Parathyroid adenoma (tissue), 2 donors: ENCODE data around the gene GOLGA6L10.
"Not testable (repeated sequence)": the region's sequence is repeated elsewhere in the genome, so short reads cannot be mapped to it uniquely, and the experiment has no call there.

Experiments used
- H2AFZ ChIP-seq: fragments of 300-600 bp; sonication (generic); one replicate; pipeline ENCODE4 v1.7.0; 2017; ENCODE audit warnings: antibody characterized with exemption, mild to moderate bottlenecking
- H3K27ac ChIP-seq: fragments of 300-600 bp; sonication (generic); one replicate; pipeline ENCODE4 v1.7.0; 2017
- H3K27me3 ChIP-seq: fragments of 300-600 bp; sonication (generic); one replicate; pipeline ENCODE4 v1.7.0; 2017; ENCODE audit warnings: low read length; ENCODE audit not compliant: control insufficient read depth, insufficient read depth
- H3K36me3 ChIP-seq: fragments of 300-600 bp; sonication (generic); one replicate; pipeline ENCODE4 v1.7.0; 2017; ENCODE audit warnings: low read length; ENCODE audit not compliant: control insufficient read depth, insufficient read depth
- H3K4me1 ChIP-seq: fragments of 300-600 bp; sonication (generic); one replicate; pipeline ENCODE4 v1.7.0; 2017; ENCODE audit warnings: control low read depth
- H3K4me2 ChIP-seq: fragments of 300-600 bp; sonication (generic); one replicate; pipeline ENCODE4 v1.7.0; 2017; ENCODE audit warnings: low read length
- H3K4me3 ChIP-seq: fragments of 300-600 bp; sonication (generic); one replicate; pipeline ENCODE4 v1.7.0; 2017; ENCODE audit warnings: low read depth, low read length
- H3K79me2 ChIP-seq: fragments of 300-600 bp; sonication (generic); one replicate; pipeline ENCODE4 v1.7.0; 2017; ENCODE audit warnings: control low read depth
- H3K9ac ChIP-seq: fragments of 300-600 bp; sonication (generic); one replicate; pipeline ENCODE4 v1.7.0; 2017; ENCODE audit warnings: mild to moderate bottlenecking
- H3K9me3 ChIP-seq: fragments of 300-600 bp; sonication (generic); one replicate; pipeline ENCODE4 v1.7.0; 2017; ENCODE audit warnings: low read length; ENCODE audit not compliant: control insufficient read depth
- CTCF ChIP-seq: fragments of 300-600 bp; sonication (generic); IDR thresholded peaks from one replicate; pipeline ENCODE4 v1.7.0; 2017; ENCODE audit warnings: antibody characterized with exemption, mild to moderate bottlenecking
- donor health status: primary hyperparathyroidism.

Gene GOLGA6L10

GRCh38 chr15:82349375-82349774 is at the start of gene GOLGA6L10:
GOLGA6L10 (minus strand) TSS chr15:82349475; CDS start chr15:82349375, 100 bp downstream.
- H3K4me2 ChIP-seq, H3K9me3 ChIP-seq, H2AFZ ChIP-seq: not testable (repeated sequence)

GRCh38 chr15:82398785-82399184 is 49.5 kb upstream of the GOLGA6L10 start:
- Histone ChIP-seq H3K9me3 (no peaks in the 10 kb centered on the region), H3K4me3 (no peak overlapping the region), H3K27me3 (no peaks in the 10 kb centered on the region), H3K4me1 (no peaks in the 10 kb centered on the region), H3K9ac (no peak overlapping the region), H3K4me2 (no peak overlapping the region), H3K36me3 (no peaks in the 10 kb centered on the region), H3K27ac (no peak overlapping the region), H2AFZ (no peak overlapping the region), H3K79me2 (no peaks in the 10 kb centered on the region)
- TF ChIP-seq CTCF = no peak

More at GRCh38 chr15:82349375-82349774, at the start of gene GOLGA6L10:
- H3K79me2 ChIP-seq, H3K4me3 ChIP-seq, H3K27me3 ChIP-seq, H3K4me1 ChIP-seq, H3K9ac ChIP-seq, H3K27ac ChIP-seq, H3K36me3 ChIP-seq: not testable (repeated sequence)

GRCh38 chr15:82397817-82398216 is 48.5 kb upstream of the GOLGA6L10 start:
- H3K9ac ChIP-seq = no peak overlapping the region
- H3K4me1 ChIP-seq = no peaks in the 10 kb centered on the region
- no peaks in the 10 kb centered on the region for H3K36me3 ChIP-seq
- TF ChIP-seq CTCF = no peak
- no peak overlapping the region for H3K4me3 ChIP-seq
- no peak overlapping the region for H3K27ac ChIP-seq
- no peaks in the 10 kb centered on the region for H3K9me3 ChIP-seq
- no peaks in the 10 kb centered on the region for H3K79me2 ChIP-seq
- no peak overlapping the region for H2AFZ ChIP-seq
- no peaks in the 10 kb centered on the region for H3K27me3 ChIP-seq
- no peak overlapping the region for H3K4me2 ChIP-seq

GRCh38 chr15:82395788-82396187 is 46.5 kb upstream of the GOLGA6L10 start:
- not testable (repeated sequence) for H3K27me3 ChIP-seq, H3K27ac ChIP-seq, H3K79me2 ChIP-seq, H3K4me3 ChIP-seq, H3K4me2 ChIP-seq, H2AFZ ChIP-seq, H3K9ac ChIP-seq, H3K36me3 ChIP-seq, H3K4me1 ChIP-seq, H3K9me3 ChIP-seq

- Histone ChIP-seq H2AFZ (no peak overlapping the region), H3K9me3 (no peaks in the 10 kb centered on the region), H3K4me3 (no peak overlapping the region), H3K4me2 (no peak overlapping the region), H3K4me1 (no peaks in the 10 kb centered on the region), H3K36me3 (no peaks in the 10 kb centered on the region), H3K27ac (no peak overlapping the region), H3K9ac (no peak overlapping the region), H3K79me2 (no peaks in the 10 kb centered on the region), H3K27me3 (no peaks in the 10 kb centered on the region)
- no peak for TF ChIP-seq CTCF
Observed at GRCh38 chr15:82393671-82394070, 44.4 kb upstream of the GOLGA6L10 start.

GRCh38 chr15:82392077-82392476 is 42.8 kb upstream of the GOLGA6L10 start:
- not testable (repeated sequence) for H3K27me3 ChIP-seq, H3K9me3 ChIP-seq, H3K9ac ChIP-seq, H3K4me3 ChIP-seq, H2AFZ ChIP-seq, H3K4me2 ChIP-seq, H3K4me1 ChIP-seq, H3K36me3 ChIP-seq, H3K27ac ChIP-seq, H3K79me2 ChIP-seq

GRCh38 chr15:82390152-82390551 is 40.9 kb upstream of the GOLGA6L10 start:
- H3K27me3 ChIP-seq, H3K4me2 ChIP-seq, H3K9me3 ChIP-seq, H3K36me3 ChIP-seq, H3K79me2 ChIP-seq, H3K4me3 ChIP-seq, H3K27ac ChIP-seq, H3K4me1 ChIP-seq, H2AFZ ChIP-seq, H3K9ac ChIP-seq: not testable (repeated sequence)

GRCh38 chr15:82387209-82387608 is 37.9 kb upstream of the GOLGA6L10 start:
- H2AFZ ChIP-seq, H3K79me2 ChIP-seq, H3K27me3 ChIP-seq, H3K4me1 ChIP-seq, H3K36me3 ChIP-seq, H3K9ac ChIP-seq, H3K9me3 ChIP-seq, H3K4me2 ChIP-seq, H3K4me3 ChIP-seq, H3K27ac ChIP-seq: not testable (repeated sequence)

- not testable (repeated sequence) for H3K9ac ChIP-seq, H3K27me3 ChIP-seq, H3K4me3 ChIP-seq, H2AFZ ChIP-seq, H3K79me2 ChIP-seq, H3K36me3 ChIP-seq, H3K27ac ChIP-seq, H3K9me3 ChIP-seq, H3K4me1 ChIP-seq, H3K4me2 ChIP-seq
Observed at GRCh38 chr15:82381330-82381955, 32.2 kb upstream of the GOLGA6L10 start.
